Stimulated activated CD8-positive, alpha-beta memory T cell treated with anti-CD3 and anti-CD28 coated beads, Interleukin-12 subunit alpha, Interleukin-12 subunit beta, amount 100 ng/mL, for 24 hours (primary cell): ENCODE measurements around the gene TMEM190.

Source experiments
- DNase-seq: peaks from one replicate; pipeline ENCODE4 v3.0.0-alpha.2; 2020; ENCODE audit errors: extremely low read depth

TMEM190 gene

DNA sequence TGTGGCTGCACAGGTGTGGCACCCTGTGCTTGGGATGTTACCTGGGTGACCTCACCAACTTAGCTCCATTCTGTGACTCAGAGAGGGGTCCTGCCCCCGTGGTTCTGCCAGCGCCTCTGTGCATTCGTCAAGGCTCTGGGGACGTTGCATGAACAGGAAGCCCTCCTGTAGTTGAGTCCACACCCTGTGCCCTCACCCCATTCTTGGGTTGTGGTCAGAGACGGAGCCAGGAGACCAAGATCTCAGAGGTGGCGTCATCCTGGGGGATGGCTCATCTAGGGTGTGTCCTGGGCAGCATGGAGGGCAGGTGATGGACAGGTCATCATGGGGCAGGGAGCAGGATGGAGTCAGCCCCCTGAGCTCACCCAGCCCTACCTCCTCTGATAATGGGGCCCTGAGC is 24.6 kb upstream of the TMEM190 start:
- no peak for DNase-seq

DNA sequence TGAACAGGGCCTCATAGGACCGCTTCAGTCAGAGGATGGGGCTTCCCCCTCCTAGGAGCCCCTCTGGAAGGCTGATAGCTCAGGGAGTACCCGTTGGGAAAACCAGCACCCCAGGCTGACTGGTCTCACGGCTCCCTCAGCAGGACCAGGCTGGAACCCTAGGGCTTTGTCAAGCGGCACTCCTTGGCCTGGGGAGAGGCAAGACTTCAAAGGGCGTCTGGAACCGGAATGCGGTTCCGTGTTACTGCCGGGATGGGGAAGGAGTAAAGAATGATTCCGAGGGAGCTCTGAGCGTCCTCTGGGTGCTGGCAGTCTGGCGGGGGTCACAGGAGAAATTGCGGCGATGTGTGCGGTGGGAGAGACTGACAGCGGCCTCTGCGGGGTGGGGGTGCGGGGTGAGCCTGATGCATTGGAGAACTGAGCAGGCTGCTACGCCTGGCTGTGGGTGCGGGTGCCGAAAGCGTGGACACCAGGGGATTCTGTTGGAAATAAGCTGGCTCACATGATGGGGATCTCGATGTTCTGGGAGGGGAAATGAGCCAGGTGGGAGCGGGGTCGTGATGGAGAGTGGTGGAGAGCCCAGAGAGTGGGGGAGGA is 24.0 kb upstream of the TMEM190 start:
- DNase-seq, result no peak

GRCh38 chr19:55353356-55353802 is 23.2 kb upstream of the TMEM190 start:
- no peak for DNase-seq

DNA sequence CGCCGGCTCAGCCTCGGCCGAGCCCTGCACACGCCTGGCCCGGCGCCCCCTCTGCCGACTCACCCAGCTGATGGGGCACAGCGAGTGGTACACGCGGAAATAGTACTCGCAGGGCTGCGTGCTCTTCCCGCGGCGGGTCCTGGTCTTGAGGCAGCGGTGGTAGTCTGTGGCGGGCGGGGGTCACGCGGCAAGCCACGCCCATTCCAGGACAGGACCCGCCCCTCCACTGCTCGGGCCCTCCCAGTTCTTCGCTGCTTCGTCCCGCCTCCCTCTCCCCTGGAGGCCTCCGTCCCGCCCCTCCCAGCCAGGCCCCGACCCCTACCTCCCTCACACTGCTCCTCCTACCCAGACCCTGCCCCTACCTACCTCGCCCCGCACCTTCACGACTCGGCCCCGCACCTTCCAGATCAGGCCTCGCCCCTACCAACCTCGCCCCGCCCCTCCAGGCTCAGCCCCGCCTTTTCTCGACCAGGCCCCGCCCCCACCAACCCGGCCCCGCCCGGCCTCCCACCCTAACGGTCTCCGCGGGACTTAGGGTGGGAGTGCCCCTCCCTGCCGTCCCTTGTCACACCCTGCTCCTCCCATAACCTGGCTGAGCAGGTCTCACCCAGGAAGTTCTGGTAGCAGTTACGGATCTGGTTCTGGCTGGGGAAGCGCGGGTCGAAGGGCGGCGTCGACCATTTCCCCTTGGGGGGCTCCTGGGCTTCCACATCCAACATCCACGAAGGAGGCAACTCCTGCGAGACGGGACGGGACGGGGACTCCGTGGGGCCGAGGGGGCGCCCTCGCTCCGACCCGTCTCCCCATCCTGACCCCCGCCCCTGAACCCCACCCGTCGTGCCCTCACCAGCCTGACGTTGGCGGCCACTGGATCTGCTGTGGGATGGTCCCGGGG is 22.6 kb upstream of the TMEM190 start:
- DNase-seq, result no peak

DNA sequence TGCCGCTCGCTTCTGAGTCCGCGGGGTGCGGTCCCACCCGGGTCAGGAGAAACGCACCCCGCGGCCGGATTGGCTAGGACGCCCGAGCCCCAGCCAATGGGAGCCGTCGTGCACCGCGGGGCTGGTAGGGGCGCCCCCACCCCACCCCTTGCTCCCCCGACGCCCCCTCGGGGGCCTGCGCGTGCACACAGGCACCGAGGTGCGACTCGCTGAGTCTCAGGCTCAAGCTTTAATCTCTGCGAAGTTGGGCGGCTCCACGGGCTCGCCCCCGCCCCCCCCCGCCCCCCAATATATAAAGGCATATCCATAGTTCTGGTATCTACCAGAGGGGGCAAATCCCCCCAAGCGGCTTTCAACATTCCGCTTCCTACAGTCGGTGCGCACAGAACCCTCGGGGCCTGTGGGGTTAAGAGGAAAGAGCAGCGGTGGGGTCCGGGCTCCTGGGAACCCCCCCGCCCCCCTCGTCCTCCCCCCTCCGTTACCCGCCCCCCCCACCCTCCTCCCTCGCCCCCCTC is 21.9 kb upstream of the TMEM190 start, which contains the start of gene COX6B2:
TSS of gene COX6B2 (minus strand) at position 22 of the 515 bp plus-strand sequence. CDS start 198 bp downstream, outside the sequence.
- DNase-seq, result no peak

GRCh38 chr19:55355213-55355821 is 21.3 kb upstream of the TMEM190 start:
- DNase-seq, result no peak

DNA sequence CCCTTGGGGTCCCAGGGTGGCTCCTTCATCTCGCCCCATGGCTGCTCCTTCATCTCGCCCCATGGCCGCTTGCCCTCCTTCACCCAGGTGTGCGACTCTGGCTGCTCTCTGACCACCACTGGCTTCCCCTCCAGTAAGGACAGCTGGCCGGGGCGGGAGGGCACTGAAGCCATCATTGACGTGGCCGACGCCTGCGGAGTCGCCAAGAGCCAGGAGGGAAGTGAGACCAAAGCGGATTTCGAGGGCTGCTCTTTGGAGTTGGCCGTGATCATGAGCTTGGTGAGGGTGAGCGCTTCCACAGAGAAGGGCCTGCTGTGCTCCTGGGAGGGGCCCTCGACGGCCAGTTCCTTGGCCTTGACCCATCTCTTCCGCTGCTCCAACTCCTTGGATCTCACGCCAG is 18.1 kb upstream of the TMEM190 start:
- DNase-seq, result no peak

DNA sequence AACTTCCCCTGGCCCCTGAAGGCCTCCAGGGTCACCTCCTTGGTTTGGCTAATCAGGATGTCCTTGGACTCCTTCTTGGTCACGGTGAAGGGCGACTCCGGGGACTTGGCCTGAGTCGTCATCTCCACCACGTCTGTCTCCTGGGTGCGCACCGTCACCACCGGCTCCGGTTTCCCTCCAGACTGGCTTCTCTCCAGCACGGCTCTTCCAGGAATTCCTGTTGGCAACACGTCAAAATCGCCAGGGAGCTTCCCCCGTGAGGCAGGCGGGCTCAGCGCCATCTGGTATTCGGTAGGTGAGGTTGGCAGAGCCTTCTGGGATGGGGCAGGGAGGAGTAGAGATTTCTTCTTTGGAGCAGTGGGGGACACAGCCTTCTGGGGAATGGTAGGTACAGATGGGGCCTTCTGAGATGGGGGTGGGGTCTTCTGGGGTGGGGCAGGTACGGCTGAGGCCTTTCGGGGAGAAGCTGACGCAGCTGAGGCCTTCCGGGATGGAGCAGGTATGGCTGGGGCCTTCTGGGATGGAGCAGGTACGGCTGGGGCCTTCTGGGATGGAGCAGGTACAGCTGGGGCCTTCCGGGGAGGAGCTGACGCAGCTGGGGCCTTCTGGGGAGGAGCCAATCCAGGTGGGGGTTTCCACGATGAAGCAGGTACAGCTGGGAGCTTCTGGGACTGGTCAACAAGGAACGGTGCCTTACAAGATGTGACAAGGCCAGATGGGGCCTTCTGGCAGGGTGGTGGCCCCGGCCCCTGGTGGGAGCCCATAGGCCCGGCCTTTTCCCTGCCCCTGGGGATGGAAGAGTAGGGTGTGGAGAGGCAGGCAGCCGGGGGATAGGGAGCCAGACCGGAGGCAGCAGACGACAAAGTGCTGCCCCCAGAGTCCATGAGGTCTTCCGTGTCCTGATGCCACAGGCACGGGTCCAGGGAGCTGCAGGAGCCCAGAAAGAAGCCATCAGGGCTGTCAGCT is 17.4 kb upstream of the TMEM190 start:
- DNase-seq, result no peak

DNA sequence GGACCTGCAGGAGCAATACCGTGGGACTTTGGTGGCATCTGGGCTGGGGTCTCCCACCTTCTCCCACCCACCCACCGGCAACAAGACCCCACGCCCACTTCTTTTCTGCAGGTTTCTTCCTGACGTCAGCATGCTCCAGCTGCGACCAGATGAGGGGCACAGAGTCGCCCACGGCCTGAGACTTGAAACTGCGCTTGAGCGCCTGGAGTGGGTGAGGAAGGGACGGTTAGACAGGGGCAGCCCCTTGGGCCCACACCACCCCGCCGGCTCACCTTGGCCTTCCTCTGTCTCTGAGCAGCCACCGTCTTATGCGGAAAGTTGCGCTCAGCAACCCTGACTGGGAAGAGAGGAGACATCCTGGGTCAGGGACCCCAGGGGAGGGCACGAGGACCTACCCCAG is 15.7 kb upstream of the TMEM190 start:
- no peak for DNase-seq

DNA sequence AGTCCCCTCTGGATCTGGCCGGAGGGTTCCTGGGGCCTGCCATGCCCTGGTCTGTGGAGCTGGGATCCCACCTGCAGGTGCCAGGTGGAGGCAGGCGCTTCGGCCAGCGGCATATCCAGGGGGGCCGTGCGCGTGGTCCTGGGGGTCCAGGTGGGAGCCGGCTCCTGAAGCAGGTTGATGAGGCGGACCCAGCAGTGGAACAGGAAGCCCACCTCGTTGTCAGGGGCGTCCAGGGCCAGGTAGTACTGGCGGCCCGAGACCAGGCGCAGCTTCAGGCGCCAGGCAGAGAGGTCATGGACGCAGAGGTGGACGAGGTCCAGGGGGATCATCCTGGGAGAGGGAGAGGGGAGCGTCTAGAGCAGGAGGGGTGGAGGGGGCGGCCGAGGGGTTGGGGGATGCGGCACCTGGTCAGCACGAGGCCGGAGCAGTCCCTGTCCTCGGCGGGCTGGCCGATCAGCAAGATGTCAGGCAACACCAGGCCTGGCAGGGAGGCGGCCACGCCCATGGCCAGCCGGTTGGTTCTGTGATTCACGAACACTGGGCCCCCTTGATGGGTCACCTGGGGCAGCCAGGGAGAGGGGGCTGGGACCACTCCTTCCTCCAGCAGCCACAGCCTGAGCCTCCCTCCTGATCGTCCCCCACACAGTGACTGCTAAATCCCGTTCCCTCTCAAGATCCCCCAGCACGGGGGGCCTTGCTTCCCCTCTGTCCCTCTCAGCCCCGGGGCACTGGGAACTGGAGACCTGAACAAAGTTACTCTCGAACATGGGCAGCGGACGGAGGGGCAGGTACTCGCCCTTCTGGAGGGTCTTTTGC is 14.2 kb upstream of the TMEM190 start:
- no peak for DNase-seq

- DNase-seq, result no peak
These were observed 13.5 kb upstream of the TMEM190 start, which contains the start of gene GARIN5B for GRCh38 chr19:55362990-55363716. GARIN5B (minus strand) TSS chr19:55363260; CDS start chr19:55363066, 194 bp downstream.

- DNase-seq, result no peak
These were observed 11.4 kb upstream of the TMEM190 start for GRCh38 chr19:55365245-55365644.

- DNase-seq, result no peak
These were observed 10.7 kb upstream of the TMEM190 start for GRCh38 chr19:55365964-55366363.

- no peak for DNase-seq
These were observed 9.8 kb upstream of the TMEM190 start for GRCh38 chr19:55366790-55367189.

- DNase-seq, result no peak
These were observed 8.5 kb upstream of the TMEM190 start for GRCh38 chr19:55368106-55368505.

- DNase-seq, result no peak
These were observed 7.7 kb upstream of the TMEM190 start for GRCh38 chr19:55368701-55369563.

DNA sequence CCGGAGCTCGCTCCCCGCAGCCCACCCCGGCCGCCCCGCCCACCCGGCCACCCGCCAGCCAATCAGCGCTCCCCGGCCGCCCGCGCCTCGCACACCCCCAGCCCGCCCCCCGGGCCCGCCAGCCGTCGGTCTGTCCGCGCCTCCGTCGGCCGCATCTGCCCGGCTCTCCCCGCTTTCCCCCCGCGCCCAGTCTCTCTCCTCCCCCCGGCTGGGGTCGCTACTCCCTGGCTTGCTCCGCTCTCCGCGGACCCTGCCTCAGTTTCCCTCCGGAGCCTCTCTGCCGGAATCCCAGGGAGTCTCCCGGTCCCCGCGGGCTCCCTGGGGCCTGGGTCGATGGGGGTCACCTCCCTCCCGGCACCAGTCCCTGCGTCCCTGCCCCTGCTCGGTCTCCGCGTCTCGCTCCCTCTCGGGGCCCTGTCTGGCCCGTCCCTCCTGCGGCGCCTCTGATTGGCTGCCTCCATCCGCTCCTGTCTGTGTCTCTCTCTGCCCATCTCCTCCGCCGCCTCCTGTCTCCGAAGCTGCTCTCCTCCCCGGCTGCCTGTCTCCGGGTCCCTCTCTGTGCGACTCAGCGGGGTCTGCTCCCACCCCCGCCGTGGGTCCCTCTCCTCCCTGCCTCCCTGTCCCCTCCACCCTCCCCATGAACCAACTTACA is 6.8 kb upstream of the TMEM190 start:
- no peak for DNase-seq
